Breast epithelium (tissue), 4 donors: ENCODE measurements around the gene IZUMO1R. TPM values are rescaled to one million over a fixed set of nuclear protein-coding genes. Genes with fewer than 3 reads are reported as not detected.

Source experiments
- DNase-seq, 2 donors: peaks; one replicate each; pipeline ENCODE4 v3.0.0-alpha.2; 2019; ENCODE audit warnings: low spot score in 2 of 2
- H3K27ac ChIP-seq, 2 donors: fragments of 200-600 bp; sonication (generic) in 1 of 2; one replicate each; pipeline ENCODE4 v1.5.1; 2016 to 2019; ENCODE audit warnings: mild to moderate bottlenecking in 1 of 2
- H3K27me3 ChIP-seq, 2 donors: fragments of 200-600 bp; sonication (generic) in 1 of 2; one replicate each; pipeline versions ENCODE4 v1.5.1 to v1.6.0; 2017 to 2019; ENCODE audit warnings: control low read depth in 1 of 2, mild to moderate bottlenecking in 1 of 2
- H3K36me3 ChIP-seq: fragments of 200-600 bp; one replicate; pipeline ENCODE4 v1.5.1; 2019
- H3K4me1 ChIP-seq, 2 donors: fragments of 200-600 bp; sonication (generic); one replicate each; pipeline ENCODE4 v1.5.1; 2016 to 2019; ENCODE audit warnings: control low read depth in 1 of 2
- H3K4me3 ChIP-seq, 3 donors: fragments of 200-600 bp; sonication (generic); 1 replicate in 2 of 3; 2 replicates in 1 of 3; pipeline ENCODE4 v1.5.1; 2016 to 2019; ENCODE audit warnings: mild to moderate bottlenecking in 3 of 3, moderate library complexity in 2 of 3
- H3K9me3 ChIP-seq, 2 donors: fragments of 200-600 bp; sonication (generic) in 1 of 2; one replicate each; pipeline ENCODE4 v1.5.1; 2016 to 2019; ENCODE audit warnings: control low read depth in 1 of 2
- POLR2A ChIP-seq: fragments of 450-650 bp; IDR thresholded peaks from one replicate; pipeline ENCODE4 v1.6.1; 2016; ENCODE audit warnings: antibody characterized with exemption, mild to moderate bottlenecking, moderate library complexity
- POLR2AphosphoS5 ChIP-seq, 3 donors: sonication (generic); formaldehyde crosslinking; IDR thresholded peaks; one replicate each; pipeline ENCODE4 v1.6.1; 2017; ENCODE audit warnings: antibody characterized with exemption in 3 of 3
- intact Hi-C: fragments of 100-400 bp; cut with DNase I; formaldehyde crosslinking; loops from one replicate; pipeline ENCODE4 v1.15.1; 2023; ENCODE audit warnings: low total_unique reads
- total RNA-seq, 3 donors: library from RNA; depleted of rRNA; stranded (reverse); fragments of >200 nt; gene quantifications; one replicate each; pipeline ENCODE4 v1.1.0, GENCODE V29; 2016
- TF ChIP-seq, protein P1 (sequence below), 3 donors: fragments of 450-650 bp; IDR thresholded peaks; one replicate each; pipeline ENCODE4 v1.5.1; 2016 to 2017; ENCODE audit warnings: antibody characterized with exemption in 3 of 3, mild to moderate bottlenecking in 3 of 3, moderate library complexity in 3 of 3

Gene IZUMO1R
- total RNA-seq, 3 donors from 2014 or later: not detected

DNA sequence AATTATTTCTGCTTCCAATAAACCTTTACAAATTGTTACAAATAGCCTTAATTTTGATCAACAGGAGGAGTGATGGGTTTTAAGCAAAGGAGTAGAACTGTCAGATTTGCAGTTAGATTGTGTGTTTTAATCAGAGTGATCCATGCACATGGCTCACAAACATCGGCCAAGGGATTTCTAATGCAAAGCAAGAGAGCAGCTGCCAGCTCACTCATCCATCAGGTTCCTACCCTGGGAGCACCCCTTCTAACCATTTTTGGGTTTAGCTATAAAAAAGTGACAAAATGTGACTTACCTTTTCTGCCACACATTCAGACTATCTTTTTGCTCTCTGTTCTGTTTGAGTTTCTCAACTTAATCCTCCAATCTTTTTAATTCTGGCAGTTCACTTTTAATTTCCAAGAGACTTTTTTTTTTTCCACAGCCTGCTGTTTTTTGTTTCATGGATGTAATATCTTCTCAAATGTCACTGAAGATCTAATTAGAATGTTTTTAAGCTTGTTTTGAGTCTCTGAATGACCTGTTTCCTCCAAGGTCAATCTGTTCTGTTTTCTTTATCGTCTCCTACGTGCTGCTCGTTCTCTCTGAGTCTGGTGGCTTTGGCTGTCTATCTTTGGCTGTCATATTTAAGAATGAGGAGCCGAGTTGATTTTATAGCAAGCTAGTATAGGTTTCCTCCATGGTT lies 6.0 kb downstream of the IZUMO1R start:
- Histone ChIP-seq H3K4me1 (no peaks in the 10 kb centered on the region), H3K27me3 (no peaks in the 10 kb centered on the region), H3K36me3 (no peaks in the 10 kb centered on the region), H3K4me3 (no peak overlapping the region), H3K9me3 (no peaks in the 10 kb centered on the region), H3K27ac (no peak overlapping the region)
- no peak for TF ChIP-seq POLR2A
- TF ChIP-seq, protein P1, sequence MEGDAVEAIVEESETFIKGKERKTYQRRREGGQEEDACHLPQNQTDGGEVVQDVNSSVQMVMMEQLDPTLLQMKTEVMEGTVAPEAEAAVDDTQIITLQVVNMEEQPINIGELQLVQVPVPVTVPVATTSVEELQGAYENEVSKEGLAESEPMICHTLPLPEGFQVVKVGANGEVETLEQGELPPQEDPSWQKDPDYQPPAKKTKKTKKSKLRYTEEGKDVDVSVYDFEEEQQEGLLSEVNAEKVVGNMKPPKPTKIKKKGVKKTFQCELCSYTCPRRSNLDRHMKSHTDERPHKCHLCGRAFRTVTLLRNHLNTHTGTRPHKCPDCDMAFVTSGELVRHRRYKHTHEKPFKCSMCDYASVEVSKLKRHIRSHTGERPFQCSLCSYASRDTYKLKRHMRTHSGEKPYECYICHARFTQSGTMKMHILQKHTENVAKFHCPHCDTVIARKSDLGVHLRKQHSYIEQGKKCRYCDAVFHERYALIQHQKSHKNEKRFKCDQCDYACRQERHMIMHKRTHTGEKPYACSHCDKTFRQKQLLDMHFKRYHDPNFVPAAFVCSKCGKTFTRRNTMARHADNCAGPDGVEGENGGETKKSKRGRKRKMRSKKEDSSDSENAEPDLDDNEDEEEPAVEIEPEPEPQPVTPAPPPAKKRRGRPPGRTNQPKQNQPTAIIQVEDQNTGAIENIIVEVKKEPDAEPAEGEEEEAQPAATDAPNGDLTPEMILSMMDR (IDR thresholded peaks at IDR 0.05): no peak
- no peak for TF ChIP-seq POLR2AphosphoS5 (IDR thresholded peaks at IDR 0.05)
- DNase-seq: no peak
- intact Hi-C loops: no loop called here

DNA sequence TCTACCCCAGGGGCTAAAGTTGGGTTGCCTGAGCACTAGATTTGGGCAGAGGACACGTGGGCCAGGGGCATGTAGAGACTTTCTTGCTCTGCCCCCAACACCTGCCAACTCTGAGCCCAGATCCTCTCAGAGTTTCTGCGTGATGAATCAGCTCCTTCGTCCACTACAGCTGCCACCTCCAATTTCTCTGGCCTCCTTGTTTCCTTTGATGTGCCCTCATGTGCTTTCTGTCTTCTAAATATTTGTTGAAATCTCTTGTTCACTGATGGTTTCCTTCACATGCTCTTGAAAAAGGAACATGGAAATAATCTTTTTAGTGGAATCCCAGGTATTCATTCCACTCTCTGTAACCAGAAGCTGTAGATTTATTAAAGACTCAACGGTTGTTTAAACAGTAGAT lies 8.0 kb downstream of the IZUMO1R start:
- Histone ChIP-seq H3K27me3 (no peaks in the 10 kb centered on the region), H3K27ac (no peak overlapping the region), H3K36me3 (no peaks in the 10 kb centered on the region), H3K4me1 (no peaks in the 10 kb centered on the region), H3K9me3 (no peaks in the 10 kb centered on the region), H3K4me3 (no peak overlapping the region)
- intact Hi-C loops: no loop called here
- no peak for DNase-seq
- TF ChIP-seq, protein P1 (IDR thresholded peaks at IDR 0.05): no peak
- TF ChIP-seq POLR2A (no peak), POLR2AphosphoS5 (IDR thresholded peaks at IDR 0.05) (no peak)

DNA sequence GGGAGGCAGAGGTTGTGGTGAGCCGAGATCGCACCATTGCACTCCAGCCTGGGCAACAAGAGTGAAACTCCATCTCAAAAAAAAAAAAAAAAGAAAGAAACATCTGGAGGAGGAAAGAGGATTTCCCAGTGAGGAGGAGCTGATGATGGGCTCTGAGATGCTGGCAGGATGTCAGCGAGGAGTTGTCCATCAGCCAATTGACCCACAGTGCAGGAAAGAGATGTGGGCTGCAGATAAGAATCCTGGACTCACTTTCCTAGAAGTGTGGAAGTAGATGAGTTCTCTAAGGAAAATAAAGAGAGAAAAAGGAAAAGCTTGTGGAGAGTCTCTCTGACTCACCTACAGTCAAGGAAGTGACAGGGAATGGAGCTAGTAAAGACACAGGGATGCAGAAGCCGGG lies 9.7 kb downstream of the IZUMO1R start:
- no peak overlapping the region for H3K4me3 ChIP-seq
- H3K9me3 ChIP-seq: no peaks in the 10 kb centered on the region
- DNase-seq: no peak
- H3K27ac ChIP-seq: no peak overlapping the region
- intact Hi-C loops: no loop called here
- no peaks in the 10 kb centered on the region for H3K36me3 ChIP-seq
- no peaks in the 10 kb centered on the region for H3K4me1 ChIP-seq
- no peaks in the 10 kb centered on the region for H3K27me3 ChIP-seq
- TF ChIP-seq POLR2AphosphoS5 (IDR thresholded peaks at IDR 0.05) (no peak), POLR2A (no peak)
- TF ChIP-seq, protein P1 (IDR thresholded peaks at IDR 0.05): no peak

DNA sequence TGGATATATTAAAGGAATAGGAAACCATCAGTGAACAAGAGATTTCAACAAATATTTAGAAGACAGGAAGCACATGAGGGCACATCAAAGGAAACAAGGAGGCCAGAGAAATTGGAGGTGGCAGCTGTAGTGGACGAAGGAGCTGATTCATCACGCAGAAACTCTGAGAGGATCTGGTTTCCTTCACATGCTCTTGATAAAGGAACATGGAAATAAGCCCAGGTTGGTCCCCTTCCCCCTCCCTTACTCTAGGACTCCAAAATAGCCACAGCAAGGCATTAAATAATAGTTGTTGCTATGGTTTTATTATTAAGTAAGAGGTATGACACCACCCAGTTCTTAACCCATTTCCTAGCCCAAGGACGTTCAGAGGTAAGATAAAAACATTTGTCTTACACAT lies 11.3 kb downstream of the IZUMO1R start:
- DNase-seq: no peak
- Histone ChIP-seq H3K27me3 (no peaks in the 10 kb centered on the region), H3K36me3 (no peaks in the 10 kb centered on the region), H3K4me1 (no peaks in the 10 kb centered on the region), H3K27ac (no peak overlapping the region), H3K4me3 (no peak overlapping the region), H3K9me3 (no peaks in the 10 kb centered on the region)
- intact Hi-C loops: no loop called here
- TF ChIP-seq, protein P1 (IDR thresholded peaks at IDR 0.05): no peak
- TF ChIP-seq POLR2A (no peak), POLR2AphosphoS5 (IDR thresholded peaks at IDR 0.05) (no peak)

DNA sequence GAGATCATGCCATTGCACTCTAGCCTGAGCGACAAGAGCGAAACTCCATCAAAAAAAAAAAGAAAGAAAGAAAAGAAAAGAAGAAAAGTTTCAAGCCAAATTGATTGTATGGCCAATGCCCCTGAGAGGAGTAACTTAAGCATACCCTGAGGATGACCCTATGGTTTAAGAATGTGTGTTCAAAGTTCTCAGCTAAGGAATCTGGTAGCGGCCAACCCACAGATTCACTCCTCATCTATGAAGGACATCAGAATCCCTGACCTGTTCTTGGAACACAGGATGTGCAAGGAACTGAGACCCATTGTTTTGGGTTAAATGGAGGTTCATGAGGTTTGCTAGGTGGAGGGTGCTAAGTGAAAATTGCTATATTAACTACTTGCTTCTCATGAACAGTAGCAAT lies 18.1 kb downstream of the IZUMO1R start:
- no peaks in the 10 kb centered on the region for H3K36me3 ChIP-seq
- intact Hi-C loops: no loop called here
- no peak overlapping the region for H3K4me3 ChIP-seq
- peaks cover 0 to 8% of the 10 kb centered on the region in 2 donors for H3K9me3 ChIP-seq
- no peaks in the 10 kb centered on the region for H3K27me3 ChIP-seq
- H3K4me1 ChIP-seq: no peaks in the 10 kb centered on the region
- no peak overlapping the region for H3K27ac ChIP-seq
- DNase-seq: no peak
- no peak for TF ChIP-seq POLR2A
- TF ChIP-seq, protein P1 (IDR thresholded peaks at IDR 0.05): no peak
- TF ChIP-seq POLR2AphosphoS5 (IDR thresholded peaks at IDR 0.05): no peak
